ENCODE data around the gene HAAO. TPM values are rescaled to one million over a fixed set of nuclear protein-coding genes. Genes with fewer than 3 reads are reported as not detected.

The HAAO gene
- total RNA-seq, 1 experiment from 2014 or later: 6.6 TPM

GRCh38 chr2:42783511-42783910, 8.9 kb downstream of the HAAO start:
- H3K27me3 ChIP-seq (ENCODE audit: insufficient read depth, low read length): no peaks in the 10 kb centered on the region
- H3K56ac ChIP-seq (ENCODE audit: insufficient read length, low read depth, low read length): no peak overlapping the region
- TF ChIP-seq CTCF (conservative IDR thresholded peaks at IDR 0.05): no peak
- no CpG with 5 or more reads among the region's 9 CpGs for WGBS (ENCODE audit: extremely low coverage, insufficient read length, low lambda C conversion rate)
- H4K20me1 ChIP-seq (ENCODE audit: control insufficient read depth, insufficient read depth, insufficient read length): no peaks in the 10 kb centered on the region
- no peak overlapping the region for H3K4ac ChIP-seq (ENCODE audit: low read depth, low read length)
- H2BK5ac ChIP-seq (ENCODE audit: insufficient read length, low read length): no peak overlapping the region
- no peaks in the 10 kb centered on the region; the same call in none of the 2 replicates for H3K27me3 Mint-ChIP-seq (ENCODE audit: low read depth)
- H3K9me3 ChIP-seq (ENCODE audit: control insufficient read depth, low read depth, low read length): peaks cover 4% of the 10 kb centered on the region
- peaks cover 30 to 31% of the 10 kb centered on the region in 2 experiments for H3K9me3 Mint-ChIP-seq
- no peak overlapping the region for H2BK15ac ChIP-seq (ENCODE audit: low read depth, low read length)
- H3K27ac ChIP-seq (ENCODE audit: insufficient read length, low read depth, low read length): no peak overlapping the region
- H3K23me2 ChIP-seq (ENCODE audit: insufficient read length, low read depth, low read length, poor library complexity, severe bottlenecking): no peaks in the 10 kb centered on the region
- no peak overlapping the region for H3T11ph ChIP-seq (ENCODE audit: low read length)
- H2BK20ac ChIP-seq (ENCODE audit: low read depth, low read length, poor library complexity, severe bottlenecking): no peak overlapping the region
- no peak overlapping the region for H4K91ac ChIP-seq (ENCODE audit: insufficient read length, low read depth, low read length)
- no peak overlapping the region for H3K27ac Mint-ChIP-seq
- H3K4me1 ChIP-seq (ENCODE audit: insufficient read depth, low read length): no peaks in the 10 kb centered on the region
- DNase-seq: no peak
- no peak overlapping the region for H2AFZ ChIP-seq (ENCODE audit: low read length)
- peaks cover 0 to 18% of the 10 kb centered on the region in 2 experiments; a peak in 3 of 4 replicates for H3K4me1 Mint-ChIP-seq
- H4K5ac ChIP-seq (ENCODE audit: insufficient read length, low read depth, low read length): no peak overlapping the region
- no peak overlapping the region for H3K4me3 Mint-ChIP-seq
- H4K8ac ChIP-seq (replicated peaks; ENCODE audit: insufficient read length, low read depth, low read length): no peak overlapping the region
- no peak overlapping the region for H3K14ac ChIP-seq (ENCODE audit: insufficient read depth, low read length)
- H3K23ac ChIP-seq (ENCODE audit: insufficient read length, low read depth, low read length): no peak overlapping the region
- H2BK12ac ChIP-seq (ENCODE audit: insufficient read length, low read depth, low read length): no peak overlapping the region
- H3K18ac ChIP-seq (ENCODE audit: insufficient read length, low read depth, low read length): no peak overlapping the region
- no peak overlapping the region for H3K4me2 ChIP-seq (ENCODE audit: insufficient read depth, insufficient read length, low read length)
- H3K36me3 Mint-ChIP-seq (ENCODE audit: insufficient read depth in 1 of 3, low read depth in 3 of 3): peaks cover 8 to 36% (median 26%) of the 10 kb centered on the region in 3 experiments
- H3K79me1 ChIP-seq (ENCODE audit: insufficient read depth, low read depth, low read length, poor library complexity, severe bottlenecking): no peaks in the 10 kb centered on the region
- no peak overlapping the region for H2BK120ac ChIP-seq (ENCODE audit: low read depth, low read length, poor library complexity, severe bottlenecking)
- no peaks in the 10 kb centered on the region for H3K79me2 ChIP-seq (ENCODE audit: insufficient read depth, low read length)
- no peak overlapping the region for H2AK5ac ChIP-seq (ENCODE audit: insufficient read length, low read length)
- H3K9ac ChIP-seq (ENCODE audit: extremely low read depth, insufficient read length, low read length): no peak overlapping the region

Data from H9 (cell line).